ENCODE measurements around the gene STARD8. TPM values are rescaled to one million over a fixed set of nuclear protein-coding genes. Genes with fewer than 3 reads are reported as not detected.
"Not testable (repeated sequence)": the region's sequence is repeated elsewhere in the genome, so short reads cannot be mapped to it uniquely, and the experiment has no call there.

The STARD8 gene
- total RNA-seq, result 1 to 10 TPM; 1.2 to 5.5 (median 4.5) TPM
- long read RNA-seq, donor 1, full-length matches to known transcripts, result 2 of 8 reads
- long read RNA-seq, donor 1, partial matches to known transcripts, result 5 of 8 reads
- long read RNA-seq, donor 1, other reads (novel, unspliced or antisense), result 1 of 8 reads
- long read RNA-seq, donor 2, result 0 reads

GRCh38 chrX:68647156-68647957 is at the start of gene STARD8:
Gene STARD8, plus strand, starts transcription at chrX:68647666. Its CDS starts 217 bp downstream, at chrX:68647883.
- intact Hi-C loops (cut with DNase I, micrococcal nuclease), result no loop called here
- Histone ChIP-seq H3K4me1 (ENCODE audit: low read depth) (no peaks in the 10 kb centered on the region), H3K4me3 (no peak within 1 kb of the TSS), H3K36me3 (ENCODE audit: low read depth) (no peaks in the 10 kb centered on the region), H3K9me3 (no peaks in the 10 kb centered on the region)
- no peak for TF ChIP-seq CTCF (IDR thresholded peaks at IDR 0.05)
- ATAC-seq (peak; percentile 31), DNase-seq (peak in 1 of 3 donors; percentile 23)

GRCh38 chrX:68598841-68599240 is 48.6 kb upstream of the STARD8 start:
- Histone ChIP-seq H3K9me3 (peaks cover 6% of the 10 kb centered on the region), H3K36me3 (ENCODE audit: low read depth) (no peaks in the 10 kb centered on the region), H3K4me1 (ENCODE audit: low read depth) (no peaks in the 10 kb centered on the region), H3K4me3 (no peak overlapping the region)
- DNase-seq (no peak), ATAC-seq (no peak)
- no peak for TF ChIP-seq CTCF (IDR thresholded peaks at IDR 0.05)
- intact Hi-C loops (cut with DNase I, micrococcal nuclease), result no loop called here

GRCh38 chrX:68599256-68600152 is 48.0 kb upstream of the STARD8 start:
- no peaks in the 10 kb centered on the region for H3K4me1 ChIP-seq (ENCODE audit: low read depth)

GRCh38 chrX:68604216-68604615 is 43.2 kb upstream of the STARD8 start:
- H3K36me3 ChIP-seq (ENCODE audit: low read depth); H3K4me1 ChIP-seq (ENCODE audit: low read depth); ATAC-seq; H3K4me3 ChIP-seq; H3K9me3 ChIP-seq; DNase-seq; intact Hi-C loops (cut with DNase I, micrococcal nuclease): not testable (repeated sequence)

More at GRCh38 chrX:68599256-68600152, 48.0 kb upstream of the STARD8 start:
- peak; percentile 11 for TF ChIP-seq CTCF (IDR thresholded peaks at IDR 0.05)
- peaks cover 4% of the 10 kb centered on the region for H3K9me3 ChIP-seq
- ATAC-seq, result no peak
- H3K36me3 ChIP-seq (ENCODE audit: low read depth), result no peaks in the 10 kb centered on the region
- intact Hi-C loops (cut with DNase I, micrococcal nuclease), result no loop called here
- peak in 1 of 3 donors; percentile 7 for DNase-seq
- no peak overlapping the region for H3K4me3 ChIP-seq

- H3K4me3 ChIP-seq; DNase-seq; H3K9me3 ChIP-seq; H3K36me3 ChIP-seq (ENCODE audit: low read depth); H3K4me1 ChIP-seq (ENCODE audit: low read depth); intact Hi-C loops (cut with DNase I, micrococcal nuclease); ATAC-seq: not testable (repeated sequence)
Observed at GRCh38 chrX:68614733-68615132, 32.7 kb upstream of the STARD8 start.

- Histone ChIP-seq H3K36me3 (ENCODE audit: low read depth) (no peaks in the 10 kb centered on the region), H3K4me3 (no peak overlapping the region), H3K4me1 (ENCODE audit: low read depth) (no peaks in the 10 kb centered on the region), H3K9me3 (no peaks in the 10 kb centered on the region)
- no peak for TF ChIP-seq CTCF (IDR thresholded peaks at IDR 0.05)
- DNase-seq, result no peak
- ATAC-seq, result no peak
- intact Hi-C loops (cut with DNase I, micrococcal nuclease), result no loop called here
Observed at GRCh38 chrX:68627986-68628385, 19.5 kb upstream of the STARD8 start.

GRCh38 chrX:68629936-68630335 is 17.5 kb upstream of the STARD8 start:
- H3K36me3 ChIP-seq (ENCODE audit: low read depth); H3K9me3 ChIP-seq; H3K4me1 ChIP-seq (ENCODE audit: low read depth); H3K4me3 ChIP-seq; DNase-seq; intact Hi-C loops (cut with DNase I, micrococcal nuclease): not testable (repeated sequence)
- ATAC-seq, result peak; percentile 48
